SK-N-MC (cell line): Measurements from ENCODE around the gene SPATC1L.
"Not testable (repeated sequence)": the region's sequence is repeated elsewhere in the genome, so short reads cannot be mapped to it uniquely, and the experiment has no call there.

ENCODE experiments used
- DNase-seq: peaks from one replicate; pipeline ENCODE4 v3.0.0-alpha.2; 2011; ENCODE audit warnings: low read depth, low spot score
- H3K27ac ChIP-seq: fragments of 200-600 bp; sonication (generic); 2 replicates; pipeline ENCODE4 v1.5.1; 2016; ENCODE audit warnings: mixed run types
- H3K36me3 ChIP-seq: fragments of 200-600 bp; sonication (generic); 2 replicates; pipeline ENCODE4 v1.6.1; 2017; ENCODE audit warnings: antibody characterized with exemption, low read length, mixed read lengths; ENCODE audit not compliant: insufficient read depth
- H3K4me3 ChIP-seq: fragments of 200-600 bp; sonication (generic); 2 replicates; pipeline ENCODE4 v1.5.1; 2016
- H3K9ac ChIP-seq: fragments of 200-600 bp; sonication (generic); 2 replicates; pipeline ENCODE4 v1.8.0; 2017; ENCODE audit warnings: mixed run types, mixed read lengths; ENCODE audit not compliant: insufficient read length
- H3K9me3 ChIP-seq: fragments of 200-600 bp; sonication (generic); 2 replicates; pipeline ENCODE4 v1.6.1; 2017; ENCODE audit warnings: low read depth, mild to moderate bottlenecking, antibody characterized with exemption, low read length, moderate library complexity, mixed read lengths
- EZH2 ChIP-seq: fragments of 200-600 bp; sonication (generic); IDR thresholded peaks from one replicate; pipeline ENCODE4 v1.6.1; 2017; ENCODE audit warnings: antibody characterized with exemption
- FOXP2 ChIP-seq: optimal IDR thresholded peaks from 2 replicates; pipeline ENCODE3; 2011; ENCODE audit warnings: mild to moderate bottlenecking, moderate library complexity; ENCODE audit not compliant: insufficient read depth; ENCODE audit errors: extremely low read length, control extremely low read depth
- POLR2AphosphoS5 ChIP-seq: IDR thresholded peaks from 2 replicates; pipeline ENCODE4 v1.6.1; 2012; ENCODE audit warnings: mild to moderate bottlenecking, low read depth, low read length, borderline replicate concordance

The SPATC1L gene

DNA sequence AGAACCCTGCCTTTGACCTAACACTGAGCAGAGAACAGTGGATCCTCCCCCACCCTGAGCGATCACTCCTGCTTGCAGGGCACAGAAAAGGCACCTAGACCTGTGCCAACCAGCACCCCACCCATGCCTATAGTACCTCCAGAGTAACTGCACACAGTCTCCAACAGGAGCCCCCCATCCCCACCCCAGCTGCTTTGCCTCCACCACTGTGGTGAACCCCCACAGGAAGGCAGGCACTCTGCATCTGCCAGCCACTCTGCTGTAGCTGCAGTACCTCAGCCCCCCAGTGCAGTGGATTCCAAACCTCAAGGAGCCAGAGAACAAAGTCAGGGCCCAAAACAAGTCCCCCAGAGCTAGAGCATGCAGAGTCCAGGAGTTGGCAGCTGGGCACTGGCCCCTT lies 10.7 kb downstream of the SPATC1L start:
- no peak overlapping the region for H3K27ac ChIP-seq
- H3K4me3 ChIP-seq = no peak overlapping the region
- no peak for DNase-seq
- H3K9ac ChIP-seq = no peak overlapping the region
- H3K9me3 ChIP-seq = no peaks in the 10 kb centered on the region
- TF ChIP-seq EZH2 = no peak
- TF ChIP-seq FOXP2 = no peak
- no peak for TF ChIP-seq POLR2AphosphoS5
- no peaks in the 10 kb centered on the region for H3K36me3 ChIP-seq

DNA sequence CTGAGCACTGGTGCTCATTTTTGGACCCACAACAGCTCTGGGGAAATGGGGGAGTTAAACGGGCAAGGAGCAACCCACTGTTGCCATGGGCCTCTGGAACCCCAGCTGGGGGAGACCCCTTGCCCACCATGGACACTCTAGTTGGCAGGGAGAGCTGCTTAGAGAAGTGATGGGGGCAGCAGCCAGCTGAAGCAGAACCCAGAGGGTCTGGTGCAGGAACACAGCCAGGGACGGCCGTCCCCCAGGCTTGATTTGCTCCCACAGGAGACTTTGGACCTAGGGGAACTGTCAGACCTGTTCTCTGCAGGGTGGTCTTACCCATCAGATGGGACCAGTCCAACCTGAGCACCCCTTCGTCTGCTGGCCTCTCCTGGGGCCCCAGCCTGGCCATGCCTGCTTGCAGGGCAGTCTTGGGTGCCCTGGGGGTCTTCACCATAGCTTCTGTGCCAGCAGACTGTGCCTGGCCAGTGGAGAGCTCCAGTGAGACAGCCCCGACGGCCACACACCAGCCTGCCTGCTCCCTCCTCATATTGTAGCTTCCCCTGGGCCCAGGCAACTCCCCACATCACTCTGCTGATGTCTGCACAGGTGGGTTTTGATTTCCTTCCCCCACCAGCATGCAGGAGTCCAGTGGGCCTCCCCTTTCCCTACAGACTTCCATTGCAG lies 11.3 kb downstream of the SPATC1L start:
- no peak for DNase-seq
- no peaks in the 10 kb centered on the region for H3K9me3 ChIP-seq

DNA sequence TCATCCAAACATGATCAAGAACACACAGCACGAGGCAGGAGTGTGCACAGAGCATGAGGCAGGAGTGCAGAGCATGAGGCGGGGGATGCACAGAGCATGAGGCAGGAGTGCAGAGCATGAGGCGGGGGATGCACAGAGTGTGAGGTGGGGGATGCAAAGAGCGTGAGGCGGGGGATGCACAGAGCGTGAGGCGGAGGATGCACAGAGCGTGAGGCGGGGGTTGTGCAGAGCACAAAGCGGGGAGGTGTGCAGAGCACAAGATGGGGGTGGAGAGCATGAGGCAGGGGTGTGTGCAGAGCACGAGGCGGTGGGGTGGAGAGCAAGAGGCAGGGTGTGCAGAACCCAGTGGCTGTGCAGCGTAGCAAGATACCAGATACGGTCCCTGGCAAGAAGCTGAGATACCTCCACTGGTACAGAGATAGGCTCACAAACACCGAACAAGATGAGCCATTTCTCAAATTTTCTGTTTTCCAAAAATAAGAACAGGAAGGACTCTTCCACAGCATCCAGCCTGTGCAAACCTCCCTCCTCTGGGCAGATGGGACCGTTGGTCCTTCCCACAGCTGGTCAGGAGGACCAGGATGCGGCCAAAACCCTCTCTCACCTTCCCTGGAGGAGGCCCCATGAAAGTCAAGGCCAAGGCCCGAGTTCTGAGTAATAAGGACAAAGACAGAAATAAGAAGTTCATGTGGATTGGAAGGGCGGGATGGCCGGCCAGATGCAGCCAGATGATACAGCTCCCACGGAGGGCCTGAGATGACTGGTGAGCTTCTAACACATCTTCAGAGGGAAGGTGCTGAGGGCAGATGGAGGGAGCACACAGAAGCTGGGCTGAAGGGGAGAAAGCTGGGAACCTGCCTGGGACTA lies 12.0 kb downstream of the SPATC1L start:
- Histone ChIP-seq H3K27ac (no peak overlapping the region), H3K36me3 (no peaks in the 10 kb centered on the region), H3K9me3 (no peaks in the 10 kb centered on the region), H3K4me3 (no peak overlapping the region), H3K9ac (no peak overlapping the region)
- TF ChIP-seq FOXP2 = no peak
- no peak for TF ChIP-seq POLR2AphosphoS5
- no peak for TF ChIP-seq EZH2
- no peak for DNase-seq

More for the DNA sequence above, 11.3 kb downstream of the SPATC1L start:
- H3K4me3 ChIP-seq = no peak overlapping the region
- H3K27ac ChIP-seq = no peak overlapping the region
- TF ChIP-seq EZH2 (no peak), POLR2AphosphoS5 (no peak), FOXP2 (no peak)
- no peak overlapping the region for H3K9ac ChIP-seq
- H3K36me3 ChIP-seq = no peaks in the 10 kb centered on the region

DNA sequence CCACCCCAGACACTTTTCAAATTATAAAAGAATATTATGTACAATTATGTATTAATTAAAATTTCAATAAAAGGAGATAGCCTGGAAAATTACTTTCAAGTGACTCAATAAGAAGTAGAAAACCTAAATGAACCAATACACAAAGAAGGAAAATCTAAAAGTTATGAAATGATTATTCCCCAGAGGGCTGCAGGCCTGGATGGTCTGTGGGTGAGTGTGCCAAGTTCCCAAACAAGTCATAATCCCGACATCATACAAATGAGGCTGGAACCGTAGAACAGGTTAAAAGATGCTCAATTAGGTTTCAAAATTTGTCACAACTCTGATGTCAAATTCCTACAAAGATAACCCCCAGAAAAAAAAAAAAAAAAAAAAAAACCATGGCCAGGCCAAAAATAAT lies 12.7 kb downstream of the SPATC1L start:
- H3K36me3 ChIP-seq = no peaks in the 10 kb centered on the region
- H3K9ac ChIP-seq = no peak overlapping the region
- TF ChIP-seq EZH2 (no peak), POLR2AphosphoS5 (no peak), FOXP2 (no peak)
- H3K4me3 ChIP-seq = no peak overlapping the region
- H3K9me3 ChIP-seq = no peaks in the 10 kb centered on the region
- no peak overlapping the region for H3K27ac ChIP-seq
- DNase-seq = no peak

DNA sequence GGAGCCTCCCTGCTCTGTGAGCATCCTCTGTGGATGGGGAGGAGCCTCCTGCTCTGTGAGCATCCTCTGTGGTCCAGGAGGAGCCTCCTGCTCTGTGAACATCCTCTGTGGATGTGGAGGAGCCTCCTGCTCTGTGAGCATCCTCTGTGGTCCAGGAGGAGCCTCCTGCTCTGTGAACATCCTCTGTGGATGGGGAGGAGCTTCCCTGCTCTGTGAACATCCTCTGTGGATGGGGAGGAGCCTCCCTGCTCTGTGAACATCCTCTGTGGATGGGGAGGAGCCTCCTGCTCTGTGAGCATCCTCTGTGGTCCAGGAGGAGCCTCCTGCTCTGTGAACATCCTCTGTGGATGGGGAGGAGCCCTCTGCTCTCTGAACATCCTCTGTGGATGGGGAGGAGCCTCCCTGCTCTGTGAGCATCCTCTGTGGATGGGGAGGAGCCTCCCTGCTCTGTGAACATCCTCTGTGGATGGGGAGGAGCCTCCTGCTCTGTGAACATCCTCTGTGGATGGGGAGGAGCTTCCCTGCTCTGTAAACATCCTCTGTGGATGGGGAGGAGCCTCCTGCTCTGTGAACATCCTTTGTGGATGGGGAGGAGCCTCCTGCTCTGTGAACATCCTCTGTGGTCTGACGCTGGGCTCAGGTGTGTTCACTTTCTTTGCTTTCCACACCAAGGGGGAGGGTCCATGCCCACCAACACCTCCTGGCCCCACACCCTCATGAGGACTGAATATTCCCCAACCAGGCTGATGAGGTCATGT lies 13.6 kb downstream of the SPATC1L start:
- not testable (repeated sequence) for H3K4me3 ChIP-seq, DNase-seq, H3K27ac ChIP-seq, H3K9me3 ChIP-seq, H3K36me3 ChIP-seq, H3K9ac ChIP-seq

DNA sequence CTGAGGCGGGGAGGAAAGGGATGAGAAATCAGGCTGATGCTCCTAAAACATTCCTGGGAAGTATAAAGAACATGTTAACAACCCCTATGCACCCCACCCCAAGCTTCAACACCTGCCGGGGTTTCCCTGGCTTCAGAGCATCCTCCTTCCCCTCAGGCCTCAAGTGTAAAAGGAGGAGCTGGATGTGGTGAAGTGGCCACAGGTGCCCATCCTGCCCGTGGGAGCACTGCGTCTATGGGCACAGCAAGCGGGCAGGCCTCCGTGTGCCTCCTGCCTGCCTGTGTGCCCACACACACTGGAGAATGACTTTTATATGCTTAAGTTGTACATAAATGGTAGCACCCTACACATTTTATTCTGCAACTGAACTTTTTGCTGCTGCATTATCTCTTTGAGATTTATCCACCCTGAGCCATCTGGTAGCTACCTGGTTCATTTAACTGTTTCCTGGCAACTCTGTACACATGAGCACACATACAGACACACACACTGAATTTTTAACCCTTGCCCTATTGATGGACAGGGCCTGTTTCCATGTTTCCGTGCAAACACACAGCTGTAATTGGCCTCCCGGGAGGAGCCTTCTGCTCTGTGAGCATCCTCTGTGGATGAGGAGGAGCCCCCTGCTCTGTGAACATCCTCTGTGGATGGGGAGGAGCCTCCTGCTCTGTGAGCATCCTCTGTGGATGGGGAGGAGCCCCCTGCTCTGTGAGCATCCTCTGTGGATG lies 15.4 kb downstream of the SPATC1L start:
- H3K9ac ChIP-seq = no peak overlapping the region
- no peak for DNase-seq
- no peak overlapping the region for H3K27ac ChIP-seq
- no peaks in the 10 kb centered on the region for H3K36me3 ChIP-seq
- no peaks in the 10 kb centered on the region for H3K9me3 ChIP-seq
- no peak overlapping the region for H3K4me3 ChIP-seq
- no peak for TF ChIP-seq EZH2
- no peak for TF ChIP-seq POLR2AphosphoS5
- TF ChIP-seq FOXP2 = no peak

DNA sequence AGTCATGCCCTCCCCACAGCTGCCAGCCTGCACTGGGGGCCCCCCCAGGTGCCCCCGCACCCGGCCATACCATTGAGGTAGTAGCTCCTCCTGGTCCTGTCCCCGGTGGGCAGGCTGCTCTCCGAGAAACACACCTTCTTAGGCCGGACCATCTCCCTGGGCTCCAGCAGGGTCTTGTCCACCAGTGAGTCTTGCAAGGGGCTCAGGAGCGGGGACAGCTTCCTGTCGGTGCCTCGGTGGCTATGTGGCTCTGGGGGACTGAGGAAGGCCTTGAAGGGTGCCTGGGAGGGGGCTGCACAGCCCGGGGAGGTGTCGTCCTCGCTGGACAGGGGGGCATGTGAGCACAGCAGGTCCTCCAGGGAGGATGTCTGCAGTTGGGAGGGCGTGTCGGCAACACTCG lies 16.0 kb downstream of the SPATC1L start:
- no peak overlapping the region for H3K27ac ChIP-seq
- H3K9me3 ChIP-seq = no peaks in the 10 kb centered on the region
- no peak for TF ChIP-seq EZH2
- TF ChIP-seq FOXP2 = no peak
- TF ChIP-seq POLR2AphosphoS5 = no peak
- DNase-seq = no peak
- H3K4me3 ChIP-seq = no peak overlapping the region
- H3K9ac ChIP-seq = no peak overlapping the region
- H3K36me3 ChIP-seq = no peaks in the 10 kb centered on the region

DNA sequence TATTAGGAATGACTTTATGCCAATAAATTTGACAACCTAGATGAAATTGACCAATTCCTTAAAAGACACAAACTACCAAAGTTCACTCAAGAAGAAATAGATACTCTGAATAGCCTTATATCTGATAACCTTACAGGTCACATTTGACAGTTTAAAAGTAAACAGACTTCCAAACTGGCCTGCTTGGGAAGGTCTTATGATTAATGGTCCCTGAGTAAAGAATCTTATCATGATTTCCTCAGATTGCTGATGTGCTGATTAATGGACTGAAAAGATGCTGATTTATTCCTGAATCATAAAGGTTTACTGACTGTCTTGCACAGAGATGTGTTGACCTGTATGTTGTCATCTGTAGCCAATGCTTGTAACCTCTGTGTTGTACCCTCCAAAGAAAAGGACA lies 19.2 kb downstream of the SPATC1L start:
- Histone ChIP-seq H3K9ac (no peak overlapping the region), H3K36me3 (no peaks in the 10 kb centered on the region)
- no peak for DNase-seq

More for the DNA sequence above, 19.2 kb downstream of the SPATC1L start:
- H3K27ac ChIP-seq = no peak overlapping the region
- H3K9me3 ChIP-seq = no peaks in the 10 kb centered on the region
- H3K4me3 ChIP-seq = no peak overlapping the region
- TF ChIP-seq FOXP2 (no peak), EZH2 (no peak), POLR2AphosphoS5 (no peak)
